ENCODE measurements around the gene STX11. TPM values are rescaled to one million over a fixed set of nuclear protein-coding genes. Genes with fewer than 3 reads are reported as not detected.

Gene STX11
- total RNA-seq, 2 donors from 2014 or later, result 22.3 to 25.9 TPM

DNA sequence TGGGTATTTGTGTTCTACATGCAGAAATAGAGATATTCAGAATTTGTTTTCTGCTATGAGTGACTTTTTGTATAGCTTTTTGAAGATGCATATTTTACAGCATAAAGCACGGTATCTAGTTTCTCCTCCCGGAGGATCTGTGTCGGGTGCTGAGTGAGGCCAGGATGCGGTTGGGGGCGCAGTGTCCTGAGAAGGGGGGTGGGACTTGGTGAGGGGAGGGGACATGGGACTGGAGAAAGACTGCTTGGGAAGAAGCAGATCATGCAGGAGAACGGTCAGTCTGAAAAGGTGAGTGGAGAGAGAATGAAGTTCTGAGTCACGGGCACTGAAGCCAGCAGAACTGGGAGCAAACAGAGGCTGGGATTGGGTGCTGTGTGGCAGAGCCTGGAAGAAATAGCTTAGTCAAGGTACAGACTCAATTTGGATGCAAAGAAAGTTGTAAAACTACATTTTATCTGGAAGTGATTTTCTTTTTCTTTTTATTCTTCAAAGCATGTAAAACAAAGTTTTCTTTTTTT, 44.0 kb downstream of the STX11 start:
- peaks cover 15% of the 10 kb centered on the region for H3K4me1 Mint-ChIP-seq
- peaks cover 7% of the 10 kb centered on the region for H3K36me3 Mint-ChIP-seq (ENCODE audit: low read depth)
- H3K27me3 Mint-ChIP-seq, result no peaks in the 10 kb centered on the region
- H3K27ac Mint-ChIP-seq, result peak overlapping the region; percentile 68
- ATAC-seq (replicated peaks), result no peak
- no peak overlapping the region for H3K4me3 Mint-ChIP-seq
- peaks cover 8% of the 10 kb centered on the region for H3K9me3 Mint-ChIP-seq

DNA sequence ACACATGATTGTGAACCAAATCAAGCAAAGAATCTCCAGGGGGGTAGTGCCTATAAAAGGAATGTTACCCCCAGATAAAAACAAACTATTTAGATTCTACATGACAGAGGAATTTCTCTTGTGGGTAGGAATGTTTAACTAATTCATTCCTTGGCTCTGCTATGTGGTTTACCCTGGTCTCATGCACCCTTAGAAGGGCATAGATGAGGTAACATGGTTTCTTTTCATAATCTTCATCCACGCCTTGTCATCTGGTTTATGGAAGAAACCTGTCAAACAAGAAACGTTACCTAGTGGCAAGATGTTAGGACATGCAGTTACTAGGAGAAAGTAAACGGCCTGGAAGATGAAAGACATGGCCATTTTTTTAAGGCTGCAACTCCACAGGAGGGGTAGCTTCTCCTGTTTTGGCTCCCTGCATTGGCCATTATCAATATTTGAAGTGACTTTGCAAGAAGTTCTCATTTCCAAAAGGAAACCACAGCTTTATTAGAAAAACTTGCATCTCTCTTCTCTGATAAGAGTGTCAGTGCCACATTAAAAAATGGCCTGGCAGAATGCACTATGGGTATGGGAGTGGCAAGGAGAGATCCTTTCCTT, 45.5 kb downstream of the STX11 start:
- Mint-ChIP-seq H3K4me3 (no peak overlapping the region), H3K27me3 (no peaks in the 10 kb centered on the region), H3K9me3 (peaks cover 8% of the 10 kb centered on the region), H3K36me3 (ENCODE audit: low read depth) (no peaks in the 10 kb centered on the region), H3K4me1 (peaks cover 15% of the 10 kb centered on the region), H3K27ac (no peak overlapping the region)
- ATAC-seq (replicated peaks), result peak; percentile 28

DNA sequence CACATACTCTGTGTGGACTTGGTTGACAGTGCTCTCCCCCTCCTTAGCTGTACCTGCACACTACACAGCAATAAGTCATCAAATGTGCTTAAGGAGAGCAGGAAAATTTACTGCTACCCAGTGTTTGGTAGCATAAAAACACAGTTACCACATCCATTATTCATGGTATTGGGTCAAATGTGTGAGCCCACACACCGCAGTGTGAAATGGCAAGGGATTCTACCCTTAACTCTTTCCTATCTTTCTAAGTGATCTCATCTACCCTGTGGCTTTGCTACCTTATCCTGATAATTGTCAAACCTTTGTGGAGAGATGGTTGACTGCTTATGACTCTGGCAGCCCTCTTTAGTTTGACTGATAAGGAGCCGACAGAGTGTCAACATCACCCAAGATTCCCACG, 47.6 kb downstream of the STX11 start:
- H3K27me3 Mint-ChIP-seq, result no peaks in the 10 kb centered on the region
- ATAC-seq (replicated peaks), result peak; percentile 68

GRCh38 chr6:144202879-144203468, 52.7 kb downstream of the STX11 start:
- no peak for ATAC-seq (replicated peaks)
- Mint-ChIP-seq H3K9me3 (peaks cover 29% of the 10 kb centered on the region), H3K4me1 (peaks cover 8% of the 10 kb centered on the region), H3K27ac (no peak overlapping the region), H3K27me3 (peaks cover 13% of the 10 kb centered on the region), H3K4me3 (no peak overlapping the region), H3K36me3 (ENCODE audit: low read depth) (no peaks in the 10 kb centered on the region)

More for the DNA sequence above, 47.6 kb downstream of the STX11 start:
- no peak overlapping the region for H3K27ac Mint-ChIP-seq
- H3K4me1 Mint-ChIP-seq, result peaks cover 15% of the 10 kb centered on the region
- H3K36me3 Mint-ChIP-seq (ENCODE audit: low read depth), result no peaks in the 10 kb centered on the region
- no peak overlapping the region for H3K4me3 Mint-ChIP-seq
- H3K9me3 Mint-ChIP-seq, result peaks cover 13% of the 10 kb centered on the region

GRCh38 chr6:144211160-144211559, 60.8 kb downstream of the STX11 start:
- ATAC-seq (replicated peaks), result peak; percentile 45
- Mint-ChIP-seq H3K27me3 (peaks cover 36% of the 10 kb centered on the region), H3K9me3 (no peaks in the 10 kb centered on the region), H3K36me3 (ENCODE audit: low read depth) (peaks cover 9% of the 10 kb centered on the region), H3K27ac (peak overlapping the region; percentile 73), H3K4me1 (peaks cover 19% of the 10 kb centered on the region), H3K4me3 (peak overlapping the region; percentile 36)

DNA sequence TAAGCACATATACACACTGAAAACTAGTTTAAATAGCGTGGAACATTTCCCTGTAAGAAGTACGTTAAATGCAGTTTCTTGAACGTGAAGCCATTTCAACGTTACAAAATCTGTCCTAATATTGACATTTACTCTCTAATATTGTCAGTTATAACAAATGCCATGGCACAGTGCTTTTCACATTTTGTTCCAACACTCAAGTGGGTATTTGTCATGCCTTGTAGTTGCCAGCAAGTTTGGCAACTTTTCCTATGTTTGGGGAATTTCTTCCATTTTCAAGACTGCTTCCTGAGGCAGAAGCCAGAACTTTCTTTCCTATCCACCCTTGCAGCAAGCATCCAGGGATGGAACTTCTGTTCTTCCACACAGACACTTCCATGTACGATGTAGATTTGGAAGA, 63.0 kb downstream of the STX11 start:
- Mint-ChIP-seq H3K4me3 (no peak overlapping the region), H3K9me3 (no peaks in the 10 kb centered on the region), H3K4me1 (peaks cover 41% of the 10 kb centered on the region), H3K27me3 (peaks cover 20% of the 10 kb centered on the region), H3K36me3 (ENCODE audit: low read depth) (peaks cover 22% of the 10 kb centered on the region), H3K27ac (no peak overlapping the region)
- no peak for ATAC-seq (replicated peaks)

- Mint-ChIP-seq H3K4me1 (peaks cover 44% of the 10 kb centered on the region), H3K9me3 (no peaks in the 10 kb centered on the region), H3K36me3 (ENCODE audit: low read depth) (peaks cover 22% of the 10 kb centered on the region), H3K27me3 (peaks cover 15% of the 10 kb centered on the region), H3K27ac (no peak overlapping the region), H3K4me3 (no peak overlapping the region)
- no peak for ATAC-seq (replicated peaks)
Measured at GRCh38 chr6:144214029-144214428, 63.7 kb downstream of the STX11 start.

DNA sequence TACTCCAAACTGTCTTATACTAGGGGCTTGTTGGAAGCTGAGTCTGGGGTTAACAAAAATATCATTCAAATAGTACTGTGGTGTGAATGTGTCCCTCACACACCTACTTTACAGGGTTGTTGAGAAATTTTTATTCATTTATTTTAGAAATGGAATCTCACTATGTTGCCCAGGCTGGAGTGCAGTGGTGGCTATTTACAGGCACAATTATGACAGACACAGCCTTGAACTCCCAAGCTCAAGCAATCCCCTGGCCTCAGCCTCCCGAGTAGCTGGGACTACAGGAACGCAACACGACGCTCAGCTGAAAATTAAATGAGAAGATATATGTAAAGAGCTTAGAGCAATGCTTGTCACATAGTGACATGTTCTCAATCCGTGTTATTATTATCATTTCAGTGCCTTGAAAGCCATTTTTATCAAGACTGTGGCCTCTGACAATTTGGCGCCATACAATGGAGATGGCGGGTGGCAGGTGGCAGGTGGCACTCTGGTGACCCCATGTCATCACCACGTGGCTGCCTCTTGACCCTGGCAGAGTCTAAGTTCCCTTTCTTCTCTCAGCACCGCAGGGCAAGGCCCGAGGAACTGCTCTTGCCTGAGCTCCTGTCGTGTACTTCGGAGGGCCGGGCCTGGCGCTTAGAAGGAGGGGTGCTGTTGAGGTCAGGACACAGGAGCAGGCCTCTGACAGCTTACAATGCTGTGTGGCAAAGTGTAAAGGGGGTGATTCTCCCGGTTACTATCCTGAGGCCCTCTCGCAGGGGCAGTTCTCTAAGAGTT, 64.5 kb downstream of the STX11 start:
- Mint-ChIP-seq H3K36me3 (ENCODE audit: low read depth) (peaks cover 22% of the 10 kb centered on the region), H3K4me1 (peaks cover 44% of the 10 kb centered on the region), H3K27me3 (peaks cover 15% of the 10 kb centered on the region), H3K27ac (peak overlapping the region; percentile 100), H3K9me3 (no peaks in the 10 kb centered on the region), H3K4me3 (peak overlapping the region; percentile 89)
- no peak for ATAC-seq (replicated peaks)

- H3K4me1 Mint-ChIP-seq, result peaks cover 44% of the 10 kb centered on the region
- H3K27me3 Mint-ChIP-seq, result peaks cover 11% of the 10 kb centered on the region
- peak overlapping the region; percentile 89 for H3K4me3 Mint-ChIP-seq
- peaks cover 22% of the 10 kb centered on the region for H3K36me3 Mint-ChIP-seq (ENCODE audit: low read depth)
- H3K27ac Mint-ChIP-seq, result peak overlapping the region; percentile 100
- ATAC-seq (replicated peaks), result no peak
- no peaks in the 10 kb centered on the region for H3K9me3 Mint-ChIP-seq
Measured at GRCh38 chr6:144215402-144215931, 65.2 kb downstream of the STX11 start.

GRCh38 chr6:144215932-144216667, 65.8 kb downstream of the STX11 start:
- Mint-ChIP-seq H3K27me3 (peaks cover 7% of the 10 kb centered on the region), H3K36me3 (ENCODE audit: low read depth) (peaks cover 22% of the 10 kb centered on the region), H3K27ac (peak overlapping the region; percentile 100), H3K9me3 (no peaks in the 10 kb centered on the region), H3K4me3 (peak overlapping the region; percentile 89), H3K4me1 (peaks cover 43% of the 10 kb centered on the region)
- ATAC-seq (replicated peaks), result peak; percentile 91

DNA sequence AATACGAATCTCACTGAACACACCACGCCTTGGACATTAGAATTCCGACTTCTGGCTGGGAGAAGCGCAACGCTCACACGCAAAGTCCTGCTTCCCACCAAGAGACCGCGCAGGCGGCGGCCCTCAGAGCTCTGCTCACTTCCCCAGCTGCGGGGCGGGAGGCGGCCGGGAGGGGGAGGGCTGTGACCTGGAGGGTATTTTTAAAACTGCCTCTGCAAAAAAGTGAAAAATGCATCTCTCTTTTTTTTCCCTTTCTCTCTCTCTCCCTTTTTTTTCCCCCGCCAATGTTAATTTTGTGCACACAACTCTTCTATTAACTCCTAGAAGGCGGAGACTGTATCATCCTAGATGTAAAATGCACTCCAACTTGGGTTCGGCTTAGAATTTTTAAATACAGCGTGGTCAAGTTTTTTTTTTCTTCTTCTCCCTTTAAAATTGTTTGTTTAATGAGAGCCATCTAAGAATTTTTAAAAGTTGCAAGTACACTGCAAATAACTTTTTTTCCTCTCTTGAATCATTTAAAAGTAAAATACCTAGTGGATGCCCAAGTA, 66.4 kb downstream of the STX11 start:
- peak; percentile 56 for ATAC-seq (replicated peaks)
- Mint-ChIP-seq H3K27ac (peak overlapping the region; percentile 100), H3K9me3 (no peaks in the 10 kb centered on the region), H3K36me3 (ENCODE audit: low read depth) (peaks cover 22% of the 10 kb centered on the region), H3K27me3 (peaks cover under 1% of the 10 kb centered on the region), H3K4me1 (peaks cover 36% of the 10 kb centered on the region), H3K4me3 (peak overlapping the region; percentile 89)

DNA sequence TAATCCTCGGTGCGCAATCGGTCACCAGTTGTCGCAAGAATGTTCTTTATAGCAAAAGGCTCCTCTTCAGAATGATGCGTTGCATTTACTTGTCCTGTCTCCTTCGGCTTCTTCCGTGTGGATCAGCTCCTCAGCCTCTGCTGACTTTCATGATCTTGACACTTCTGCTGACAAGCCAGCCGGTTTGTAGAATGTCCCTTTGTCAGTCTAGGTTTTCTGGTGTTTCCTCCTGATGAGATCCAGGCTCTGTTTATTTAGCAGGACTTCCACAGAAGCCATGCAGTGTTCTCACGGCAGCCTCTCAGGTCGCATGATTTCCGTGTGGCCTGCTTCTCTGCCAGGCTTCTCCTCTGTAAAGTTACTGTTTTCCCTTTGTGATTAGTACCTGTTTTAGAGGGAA, 66.9 kb downstream of the STX11 start:
- Mint-ChIP-seq H3K27ac (peak overlapping the region; percentile 100), H3K27me3 (no peaks in the 10 kb centered on the region), H3K4me3 (peak overlapping the region; percentile 89), H3K36me3 (ENCODE audit: low read depth) (peaks cover 22% of the 10 kb centered on the region), H3K4me1 (peaks cover 36% of the 10 kb centered on the region), H3K9me3 (no peaks in the 10 kb centered on the region)
- no peak for ATAC-seq (replicated peaks)

GRCh38 chr6:144217797-144218196, 67.5 kb downstream of the STX11 start:
- Mint-ChIP-seq H3K4me3 (peak overlapping the region; percentile 89), H3K36me3 (ENCODE audit: low read depth) (peaks cover 22% of the 10 kb centered on the region), H3K27ac (peak overlapping the region; percentile 100), H3K27me3 (no peaks in the 10 kb centered on the region), H3K4me1 (peaks cover 36% of the 10 kb centered on the region), H3K9me3 (no peaks in the 10 kb centered on the region)
- ATAC-seq (replicated peaks), result no peak
